Activated CD8-positive, alpha-beta memory T cell treated with anti-CD3 and anti-CD28 coated beads, Interleukin-2, amount 50 U/mL, for 24 hours (primary cell): ENCODE measurements around the gene CFAP77.
"Not testable (repeated sequence)": the region's sequence is repeated elsewhere in the genome, so short reads cannot be mapped to it uniquely, and the experiment has no call there.

Experiments
- DNase-seq: peaks from one replicate; pipeline ENCODE4 v3.0.0-alpha.2; 2020; ENCODE audit errors: extremely low read depth

CFAP77 gene

DNA sequence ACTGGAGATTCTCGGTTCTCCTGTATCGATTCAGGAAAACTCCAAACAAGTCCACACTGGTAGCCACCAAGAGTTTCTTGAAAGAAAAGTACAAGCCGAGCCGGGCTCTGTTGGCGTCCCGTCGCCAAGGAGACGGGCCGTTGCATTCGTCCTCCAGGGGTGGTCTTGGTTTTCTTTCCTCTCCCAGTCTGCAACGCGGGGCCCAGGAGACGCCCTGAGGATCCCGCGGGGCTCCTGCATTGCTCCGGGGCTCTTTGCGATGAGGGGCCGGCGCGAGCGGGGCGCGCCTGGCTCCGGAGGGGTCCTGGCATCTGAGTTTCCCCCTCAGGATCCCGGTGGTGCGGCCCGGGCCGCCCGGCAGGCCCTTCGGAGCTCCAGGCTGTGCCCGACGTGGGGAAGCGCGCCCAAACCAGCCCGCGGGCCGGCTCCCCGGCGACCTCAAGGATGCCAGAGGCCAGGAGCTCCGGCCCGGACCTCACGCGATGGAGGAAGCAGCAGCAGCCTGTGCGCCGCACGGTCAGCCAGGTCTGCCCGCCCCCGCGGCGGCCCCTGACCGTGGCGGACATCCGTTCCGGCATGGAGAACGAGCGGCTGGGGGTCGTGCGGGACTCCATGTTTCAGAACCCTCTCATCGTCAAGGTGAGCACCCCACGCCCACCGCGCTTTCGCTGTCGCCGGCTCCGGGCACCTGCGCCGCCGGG, at the start of gene CFAP77:
Gene CFAP77 (plus strand): TSS at position 384 of the 701 bp plus-strand sequence. CDS start 61 bp downstream, at position 445.
- DNase-seq, result no peak

DNA sequence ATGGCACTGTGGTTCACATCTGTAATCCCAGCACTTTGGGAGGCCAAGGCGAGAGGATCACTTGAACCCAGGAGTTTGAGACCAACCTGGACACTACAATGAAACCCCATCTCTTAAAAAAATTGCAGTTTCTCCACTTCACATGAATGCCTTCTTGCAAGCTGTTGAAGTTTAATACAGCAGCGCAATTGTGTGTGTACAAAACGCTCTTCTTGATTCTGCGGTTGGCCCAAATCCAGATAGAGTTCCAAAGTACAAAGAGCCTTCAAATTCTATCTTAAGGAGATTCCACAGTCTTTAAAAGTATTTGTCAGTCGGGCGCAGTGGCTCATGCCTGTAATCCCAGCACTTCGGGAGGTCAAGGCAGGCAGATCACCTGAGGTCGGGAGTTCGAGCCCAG, 45.9 kb upstream of the CFAP77 start:
- DNase-seq, result no peak

DNA sequence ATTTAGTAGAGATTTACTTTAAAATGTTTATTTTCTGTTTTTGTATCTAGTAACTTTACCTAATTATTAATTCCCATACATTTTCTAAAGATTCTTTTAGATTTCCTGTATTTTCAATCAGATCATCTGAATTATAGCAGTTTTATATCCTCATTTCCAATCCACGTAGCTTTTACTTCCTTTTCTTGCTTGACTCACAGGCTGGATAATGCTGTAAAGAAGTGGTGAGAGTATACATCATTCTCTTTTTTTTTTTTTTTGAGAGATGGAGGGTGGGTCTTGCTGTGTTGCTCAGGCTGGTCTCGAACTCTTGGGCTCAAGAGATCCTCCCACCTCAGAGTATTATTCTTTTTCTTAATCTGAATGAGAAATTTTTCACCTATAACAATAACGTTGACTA, 44.0 kb upstream of the CFAP77 start:
- DNase-seq, result no peak

DNA sequence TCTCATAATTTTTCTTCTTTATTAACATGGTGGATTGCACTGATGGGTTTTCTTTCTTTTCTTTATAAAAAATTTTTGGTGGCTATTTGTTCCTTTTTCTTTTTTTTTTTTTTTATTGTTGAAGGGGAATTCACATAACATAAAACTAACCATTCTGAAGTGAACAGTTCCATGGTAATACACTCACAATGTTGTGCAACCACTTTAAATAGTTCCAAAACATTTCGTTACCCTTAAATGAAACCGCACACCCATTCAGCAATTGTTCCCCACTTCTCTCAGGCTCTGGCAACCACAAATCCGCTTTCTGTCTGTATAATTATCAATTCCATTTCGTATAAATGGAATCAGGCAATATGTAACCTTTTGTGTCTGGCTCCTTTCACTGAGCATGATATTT, 43.5 kb upstream of the CFAP77 start:
- DNase-seq, result no peak

DNA sequence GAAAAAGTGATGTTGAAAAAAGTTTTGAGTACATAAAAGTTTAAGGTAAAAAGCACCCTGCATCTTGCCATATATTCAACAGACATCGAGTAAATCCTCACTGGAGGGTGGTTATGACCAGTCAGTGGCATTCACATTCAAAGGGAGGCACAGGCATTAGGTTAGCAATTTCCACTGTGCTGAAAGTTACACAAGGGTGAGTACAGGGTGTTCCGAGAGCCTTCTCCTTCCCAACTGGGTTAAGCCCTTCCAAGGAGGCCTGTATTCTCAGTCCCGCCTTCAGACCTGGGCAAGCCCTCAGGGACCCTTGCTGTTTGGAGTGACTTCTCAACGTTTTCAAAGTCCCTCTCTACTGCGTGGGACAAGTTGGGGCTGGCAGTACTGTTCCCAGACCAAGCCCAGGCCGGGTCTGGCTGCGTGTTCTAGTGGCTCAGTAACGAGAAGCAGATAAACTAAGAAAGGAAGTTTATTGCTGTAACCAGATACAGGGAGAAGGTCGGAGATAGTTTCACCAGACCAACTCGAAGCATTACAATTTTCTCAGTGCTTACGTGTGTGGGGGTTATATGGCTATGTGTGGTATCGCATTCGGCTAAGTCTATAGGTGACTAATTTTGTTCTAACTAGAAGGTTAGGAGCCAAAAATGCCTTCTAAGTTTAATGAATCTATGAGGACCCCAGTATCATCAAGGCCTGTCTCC, 42.2 kb upstream of the CFAP77 start:
- no peak for DNase-seq

DNA sequence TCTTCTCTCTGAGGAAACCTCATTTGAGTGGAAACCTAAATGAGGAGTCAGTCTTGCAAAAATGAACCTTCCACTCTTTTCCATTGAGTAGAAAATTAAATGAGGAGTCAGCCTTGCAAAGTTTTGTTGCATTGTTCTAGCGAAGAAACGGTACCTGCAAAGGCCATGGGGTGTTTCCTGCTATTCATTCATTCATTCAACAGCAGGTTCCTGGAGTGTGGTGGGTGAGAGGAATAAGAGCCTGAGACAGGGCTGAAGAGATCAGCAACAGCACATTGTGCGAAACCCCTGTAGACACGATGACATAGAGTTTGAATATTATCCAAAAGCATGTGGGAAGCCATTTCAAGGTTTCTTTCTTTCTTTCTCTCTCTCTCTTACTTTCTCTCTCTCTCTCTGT, 40.6 kb upstream of the CFAP77 start:
- no peak for DNase-seq

DNA sequence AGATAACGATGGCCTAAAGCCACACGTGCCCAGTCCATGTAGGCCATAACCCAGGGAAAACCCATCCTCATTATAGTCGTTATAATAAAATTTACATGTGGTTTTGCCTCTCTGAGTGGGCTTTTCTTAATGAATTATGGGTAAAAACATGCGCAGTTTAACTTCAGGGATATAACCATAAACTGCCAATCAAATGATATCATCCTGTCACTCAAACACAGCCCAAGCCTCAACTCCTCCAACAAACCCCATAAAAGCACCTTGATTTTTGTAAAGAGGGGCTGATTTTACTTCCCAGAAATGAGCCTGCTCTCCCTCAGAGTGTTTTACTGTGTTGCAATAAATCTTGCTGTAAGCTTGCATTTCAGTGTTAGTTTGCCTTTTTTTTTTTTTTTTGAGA, 39.4 kb upstream of the CFAP77 start:
- no peak for DNase-seq

DNA sequence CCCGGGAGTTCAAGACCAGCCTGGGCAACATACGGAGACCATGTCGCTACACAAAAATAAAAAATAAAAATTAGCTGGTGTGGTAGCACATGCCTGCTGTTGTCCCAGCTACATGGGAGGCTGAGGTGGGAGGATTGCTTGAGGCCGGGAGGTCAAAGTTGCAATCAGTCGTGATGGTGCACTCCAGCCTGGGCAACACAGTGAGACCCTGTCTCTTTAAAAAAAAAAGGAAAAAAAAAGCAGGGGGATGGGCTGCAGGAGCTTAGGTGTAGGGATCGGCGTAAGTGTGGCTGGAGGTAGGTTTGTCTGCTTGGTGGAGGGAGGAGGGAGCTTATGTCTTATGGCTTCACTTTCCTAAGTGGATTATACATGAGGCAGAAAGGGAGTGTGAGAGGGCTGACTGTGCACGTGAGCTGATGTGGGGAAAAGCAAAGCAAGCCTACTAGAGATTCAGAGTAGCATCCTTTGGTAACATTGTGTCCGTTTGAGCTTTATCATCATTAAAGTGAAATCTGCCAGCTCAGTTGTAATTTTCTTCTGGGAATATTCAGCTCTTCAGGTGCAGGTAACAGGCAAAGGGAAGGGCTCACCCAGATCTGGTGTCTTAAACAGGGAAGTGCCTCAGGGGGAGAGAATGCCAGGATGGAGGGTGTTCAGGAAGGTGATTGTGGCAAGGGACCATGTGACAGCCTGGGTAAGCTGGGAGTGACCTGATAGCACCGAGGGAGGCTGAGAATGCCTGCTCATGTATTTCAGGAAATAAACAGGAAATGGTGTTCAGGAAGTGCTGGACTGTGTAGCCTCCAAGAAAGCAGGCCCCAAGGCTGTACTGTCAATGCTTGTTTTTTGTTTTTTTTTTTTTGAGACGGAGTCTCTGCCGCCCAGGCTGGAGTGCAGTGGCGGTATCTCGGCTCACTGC, 37.6 kb upstream of the CFAP77 start:
- DNase-seq, result no peak

DNA sequence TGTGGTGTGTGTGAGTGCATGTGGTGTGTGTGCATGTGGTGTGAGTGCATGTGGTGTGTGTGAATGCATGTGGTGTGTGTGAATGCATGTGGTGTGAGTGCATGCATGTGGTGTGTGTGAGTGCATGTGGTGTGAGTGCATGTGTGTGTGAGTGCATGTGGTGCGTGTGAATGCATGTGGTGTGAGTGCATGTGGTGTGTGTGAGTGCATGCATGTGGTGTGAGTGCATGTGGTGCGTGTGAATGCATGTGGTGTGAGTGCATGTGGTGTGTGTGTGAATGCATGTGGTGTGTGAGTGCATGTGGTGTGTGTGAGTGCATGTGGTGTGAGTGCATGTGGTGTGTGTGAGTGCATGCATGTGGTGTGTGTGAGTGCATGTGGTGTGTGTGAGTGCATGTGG, 32.2 kb upstream of the CFAP77 start:
- DNase-seq, result not testable (repeated sequence)

DNA sequence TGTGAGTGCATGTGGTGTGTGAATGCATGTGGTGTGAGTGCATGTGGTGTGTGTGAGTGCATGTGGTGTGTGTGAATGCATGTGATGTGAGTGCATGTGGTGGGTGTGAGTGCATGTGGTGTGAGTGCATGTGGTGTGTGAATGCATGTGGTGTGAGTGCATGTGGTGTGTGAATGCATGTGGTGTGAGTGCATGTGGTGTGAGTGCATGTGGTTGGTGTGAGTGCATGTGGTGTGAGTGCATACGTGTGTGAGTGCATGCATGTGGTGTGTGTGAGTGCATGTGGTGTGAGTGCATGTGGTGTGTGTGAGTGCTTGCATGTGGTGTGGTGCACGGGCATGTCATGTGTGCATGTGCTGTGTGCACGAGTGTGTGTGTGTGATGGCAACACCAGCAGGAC, 31.6 kb upstream of the CFAP77 start:
- DNase-seq, result not testable (repeated sequence)

DNA sequence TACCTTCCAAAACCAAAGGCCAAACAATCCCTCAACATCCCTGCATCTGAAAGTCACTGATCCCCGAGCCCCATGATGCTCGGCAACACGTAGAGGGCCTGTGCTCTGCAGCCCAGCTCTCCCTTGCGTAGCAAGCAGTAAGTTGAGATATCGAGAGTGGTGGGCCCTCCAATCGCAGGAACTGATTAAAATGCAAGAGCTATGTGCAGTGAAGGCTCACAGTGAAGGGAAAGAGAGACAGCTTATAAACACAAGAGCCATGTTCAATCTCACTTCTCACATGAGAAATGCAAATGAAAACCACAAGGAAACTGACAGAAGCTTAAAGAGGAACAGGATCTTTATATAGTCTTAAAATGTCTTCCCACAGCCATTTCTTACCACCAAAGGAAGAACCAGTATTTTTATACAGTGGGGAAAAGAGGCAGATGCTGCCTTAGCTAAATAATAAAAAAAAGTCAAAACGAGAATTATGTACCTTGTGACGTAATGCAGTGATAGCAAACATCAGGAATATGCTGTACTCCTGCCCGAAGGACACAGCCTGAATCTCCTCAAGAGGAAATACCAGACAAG, 28.0 kb upstream of the CFAP77 start:
- DNase-seq, result no peak

DNA sequence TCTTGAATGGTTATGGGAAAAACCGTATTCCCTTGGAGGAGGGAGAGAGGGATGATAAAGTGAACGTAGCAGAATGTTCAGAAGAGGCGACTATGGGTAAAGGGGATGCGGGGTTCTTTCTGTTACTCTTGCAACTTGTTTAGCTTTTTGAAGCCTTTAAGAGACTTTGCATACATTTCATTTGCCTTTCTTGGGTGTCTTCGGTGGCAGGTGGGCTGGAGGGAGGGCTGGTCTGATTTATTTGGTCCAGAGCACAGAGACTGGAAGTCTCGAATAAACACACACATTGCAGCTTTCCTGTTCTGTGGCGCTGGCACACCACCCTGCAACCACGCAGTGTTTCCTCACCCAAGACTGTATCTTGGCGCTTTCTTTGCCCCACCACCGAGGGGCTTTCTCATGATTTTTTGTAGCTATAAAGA, 26.5 kb upstream of the CFAP77 start:
- no peak for DNase-seq

DNA sequence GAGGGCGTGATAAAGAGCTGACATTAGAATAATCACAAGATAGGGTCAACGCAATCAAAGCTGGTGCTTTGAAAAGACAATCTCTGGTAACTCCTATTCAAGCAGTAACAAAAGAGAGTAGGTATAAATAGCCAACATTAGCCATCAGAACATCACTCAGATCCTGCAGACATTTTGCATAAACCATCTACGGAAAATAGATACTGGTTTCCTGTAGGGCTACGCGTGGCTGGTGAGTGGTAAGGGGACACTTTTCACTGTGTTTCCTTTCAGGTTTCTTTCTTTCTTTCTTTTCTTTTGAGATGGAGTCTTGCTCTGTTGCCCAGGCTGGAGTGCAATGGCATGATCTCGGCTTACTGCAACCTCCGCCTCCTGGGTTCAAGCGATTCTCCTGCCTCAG, 25.6 kb upstream of the CFAP77 start:
- DNase-seq, result no peak

DNA sequence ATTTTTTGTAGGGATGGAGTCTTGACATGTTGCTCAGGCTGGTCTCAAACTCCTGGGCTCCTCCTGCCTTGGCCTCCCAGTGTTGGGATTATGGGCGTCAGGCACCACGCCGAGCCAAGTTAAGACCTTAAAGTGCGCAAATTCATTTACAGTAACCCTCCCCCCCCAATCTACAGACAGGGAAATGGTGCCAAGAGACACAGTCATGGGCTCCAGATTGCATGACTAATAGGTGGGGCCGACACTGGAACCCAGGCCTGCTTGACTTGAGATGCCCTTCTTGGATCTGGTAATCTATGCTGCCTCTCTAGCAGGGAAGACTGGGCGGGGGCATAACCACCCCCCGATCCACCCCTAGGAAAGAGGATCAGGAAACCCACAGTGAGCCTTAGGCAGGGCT, 22.9 kb upstream of the CFAP77 start:
- no peak for DNase-seq

DNA sequence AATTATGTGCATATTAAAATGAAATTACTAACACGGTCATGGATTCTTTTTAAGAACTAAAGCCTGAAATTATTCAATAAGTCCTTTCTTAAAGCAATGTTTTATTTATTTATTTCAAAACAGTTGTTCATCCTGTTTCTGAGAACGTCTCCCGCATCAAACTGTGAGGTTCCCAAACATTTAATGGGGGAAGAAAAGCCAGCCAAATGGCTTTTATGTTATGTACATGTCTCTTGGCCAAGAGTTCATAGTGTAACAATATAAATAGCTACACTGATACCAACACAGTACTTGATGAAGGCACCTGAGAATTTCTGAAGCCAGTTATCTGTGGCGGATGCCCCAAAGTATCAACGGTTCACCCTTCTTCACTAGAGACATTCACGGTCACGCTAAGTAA, 19.0 kb upstream of the CFAP77 start:
- DNase-seq, result no peak

DNA sequence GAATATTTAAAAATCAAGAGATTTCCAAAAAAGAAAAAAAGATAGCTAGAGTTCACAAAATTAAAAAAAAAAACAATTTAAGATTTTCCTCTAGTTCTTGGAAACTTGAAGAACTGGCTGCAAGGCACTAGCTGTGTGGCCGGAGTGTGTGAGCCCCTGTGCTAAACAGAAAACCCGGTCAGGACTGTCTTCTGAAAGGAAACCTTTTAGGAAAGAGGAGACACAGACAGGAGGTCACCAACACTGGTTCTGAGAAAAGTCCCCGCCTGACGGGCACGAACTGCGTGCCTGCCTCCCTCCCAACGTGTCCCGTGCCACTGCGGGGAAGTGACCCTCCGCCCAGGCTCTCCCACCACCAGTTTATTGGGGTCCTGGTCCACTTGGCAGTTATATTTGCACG, 18.6 kb upstream of the CFAP77 start:
- DNase-seq, result no peak

DNA sequence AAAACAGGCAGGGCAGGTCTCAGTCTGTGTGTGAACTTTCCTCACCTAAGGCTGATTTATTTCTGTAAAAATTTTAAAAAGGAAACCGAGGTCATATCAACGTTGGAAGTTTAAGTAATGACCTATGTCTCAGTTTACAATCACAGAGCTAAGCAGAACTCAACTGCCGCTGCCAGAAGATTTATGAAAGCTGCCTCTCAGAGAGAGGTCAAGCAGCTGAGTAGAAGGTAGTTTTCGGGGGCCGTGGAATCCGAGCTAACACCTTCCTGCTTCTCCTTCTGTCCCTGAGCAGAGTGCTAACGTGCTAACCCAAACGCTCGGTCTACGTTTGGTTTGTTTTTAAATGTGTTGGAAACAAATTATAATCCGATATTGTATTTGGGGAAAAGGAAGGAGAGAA, 14.5 kb upstream of the CFAP77 start:
- DNase-seq, result no peak

DNA sequence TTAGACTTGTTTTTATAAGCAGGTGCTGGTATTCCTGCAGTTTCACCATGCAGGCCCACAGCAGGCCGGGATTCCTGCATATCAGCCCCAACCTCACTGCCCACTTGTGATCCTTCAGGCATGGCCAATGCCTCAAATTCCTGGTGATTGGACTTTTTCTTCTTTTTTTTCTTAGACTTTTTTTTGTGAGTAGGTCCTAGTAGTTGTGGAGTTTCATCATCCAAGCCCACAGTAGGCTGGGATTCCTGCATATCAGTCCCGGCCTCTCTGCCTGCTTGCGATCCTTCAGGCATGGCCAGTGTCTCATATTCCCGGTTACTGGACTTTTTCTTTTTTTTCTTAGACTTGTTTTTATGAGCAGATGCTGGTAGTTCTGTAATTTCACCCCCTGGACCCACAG, 8.2 kb upstream of the CFAP77 start:
- DNase-seq, result no peak

DNA sequence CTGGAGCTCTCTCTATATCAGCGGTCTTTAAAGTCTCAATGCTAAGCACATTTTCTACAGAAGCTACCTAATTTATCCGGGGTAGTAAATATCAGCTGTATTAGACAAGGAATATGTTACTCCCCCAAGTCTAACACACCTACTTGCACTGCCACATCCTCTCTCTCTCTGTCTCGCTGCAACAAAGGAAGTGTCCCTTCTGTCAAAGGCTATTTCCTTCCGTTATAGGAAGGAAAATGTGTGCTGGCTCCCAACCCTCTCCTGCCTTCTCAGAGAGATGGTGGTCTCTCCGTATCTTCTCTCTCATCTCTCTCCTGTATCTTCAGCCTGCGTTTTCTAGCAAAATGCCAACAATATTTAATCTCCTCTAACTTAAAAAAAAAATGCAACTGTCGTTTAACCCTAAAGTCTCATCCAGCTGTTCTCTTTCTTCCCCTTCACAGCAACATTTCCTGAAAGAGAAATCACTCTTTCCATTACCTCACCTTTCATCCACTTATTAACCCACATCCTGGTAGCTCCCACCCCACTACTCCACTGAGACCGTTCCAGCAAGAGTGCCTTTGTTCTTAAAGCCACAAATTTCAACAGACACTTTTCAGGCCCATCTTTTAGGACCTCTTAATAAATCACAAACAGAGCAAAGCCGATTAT, 5.7 kb upstream of the CFAP77 start:
- no peak for DNase-seq

DNA sequence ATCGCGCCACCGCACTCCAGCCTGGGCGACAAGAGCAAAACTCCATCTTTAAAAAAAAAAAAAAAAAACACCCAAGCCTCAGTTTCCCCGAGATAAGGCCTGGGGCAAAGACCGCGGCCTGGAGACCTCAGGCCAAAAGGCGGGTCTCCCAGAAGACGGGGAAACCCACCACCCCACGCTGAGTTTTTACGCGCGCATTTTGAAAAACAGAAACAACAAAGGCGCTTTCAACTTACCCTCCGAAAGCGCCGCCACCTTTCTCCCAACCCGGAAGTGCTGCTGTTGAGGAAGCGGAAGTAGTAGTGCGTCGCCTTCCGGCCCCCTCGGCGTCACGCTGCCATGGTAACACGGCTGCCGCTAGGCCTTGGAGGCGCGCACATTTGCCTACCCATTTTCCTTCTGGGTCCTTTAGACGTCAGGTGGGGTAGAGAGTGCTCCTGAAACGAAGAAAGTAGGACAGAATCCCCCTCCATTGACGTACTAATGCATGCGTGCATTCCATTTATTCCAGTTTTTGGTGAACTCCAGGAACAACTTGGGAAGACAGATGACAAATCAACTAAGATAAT, 3.4 kb upstream of the CFAP77 start, which contains the start of gene TTF1:
Gene TTF1 (minus strand): TSS at position 287 of the 569 bp plus-strand sequence. CDS start 4,019 bp downstream, outside the sequence.
- DNase-seq, result peak; percentile 84

DNA sequence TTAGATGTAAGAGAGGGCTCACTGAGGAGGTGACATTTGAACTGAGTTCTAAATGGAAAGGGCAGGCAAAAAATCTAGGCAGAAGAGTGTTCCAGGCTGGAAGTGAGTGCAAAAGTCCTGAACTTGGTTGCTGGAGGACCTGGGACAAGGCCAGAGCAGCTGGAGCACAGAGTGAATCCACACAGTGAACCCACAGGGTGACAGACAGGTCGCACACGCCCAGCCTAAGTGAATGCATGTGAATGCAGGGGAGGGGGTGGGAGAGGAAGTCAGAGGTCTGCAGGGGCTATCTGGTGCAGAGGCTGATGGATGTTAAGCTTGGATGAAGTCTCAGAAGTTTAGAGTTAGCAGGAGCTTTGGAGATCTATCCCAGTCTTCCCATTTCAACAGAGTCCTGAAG, 2.8 kb upstream of the CFAP77 start:
- DNase-seq, result no peak
